HG02870 (cell line): ENCODE results near the gene ABCC6.
"Not testable (repeated sequence)": the region's sequence is repeated elsewhere in the genome, so short reads cannot be mapped to it uniquely, and the experiment has no call there.

Experiments
- ATAC-seq: cut with Tn5 transposase; IDR thresholded peaks from one replicate; pipeline ENCODE4 v1.9.1; 2021; ENCODE audit warnings: mild to moderate bottlenecking, moderate library complexity; ENCODE audit not compliant: unreplicated experiment

Gene ABCC6

GRCh38 chr16:16190966-16191365 is 32.3 kb downstream of the ABCC6 start:
- not testable (repeated sequence) for ATAC-seq

GRCh38 chr16:16190546-16190945 is 32.7 kb downstream of the ABCC6 start:
- ATAC-seq = no peak

GRCh38 chr16:16189842-16190241 is 33.5 kb downstream of the ABCC6 start:
- no peak for ATAC-seq

GRCh38 chr16:16188827-16189226 is 34.5 kb downstream of the ABCC6 start:
- ATAC-seq = no peak

- no peak for ATAC-seq
Measured at GRCh38 chr16:16186820-16187219, 36.5 kb downstream of the ABCC6 start.

- no peak for ATAC-seq
Measured at GRCh38 chr16:16185095-16185494, 38.2 kb downstream of the ABCC6 start.

GRCh38 chr16:16184594-16184993 is 38.7 kb downstream of the ABCC6 start:
- ATAC-seq = no peak

GRCh38 chr16:16183562-16183961 is 39.7 kb downstream of the ABCC6 start:
- ATAC-seq = no peak

GRCh38 chr16:16182918-16183317 is 40.4 kb downstream of the ABCC6 start:
- ATAC-seq = no peak

- ATAC-seq = not testable (repeated sequence)
Measured at GRCh38 chr16:16181748-16182147, 41.5 kb downstream of the ABCC6 start.

- no peak for ATAC-seq
Measured at GRCh38 chr16:16178455-16179162, 44.7 kb downstream of the ABCC6 start.

- no peak for ATAC-seq
Measured at GRCh38 chr16:16176328-16176727, 47.0 kb downstream of the ABCC6 start.

- ATAC-seq = no peak
Measured at GRCh38 chr16:16175296-16175695, 48.0 kb downstream of the ABCC6 start.

GRCh38 chr16:16172991-16173390 is 50.3 kb downstream of the ABCC6 start:
- no peak for ATAC-seq

GRCh38 chr16:16171332-16171919 is 51.9 kb downstream of the ABCC6 start:
- ATAC-seq = no peak

GRCh38 chr16:16169615-16170014 is 53.7 kb downstream of the ABCC6 start:
- ATAC-seq = no peak

GRCh38 chr16:16168431-16168830 is 54.9 kb downstream of the ABCC6 start:
- ATAC-seq = no peak

- ATAC-seq = no peak
Measured at GRCh38 chr16:16167927-16168326, 55.4 kb downstream of the ABCC6 start.

GRCh38 chr16:16166949-16167348 is 56.3 kb downstream of the ABCC6 start:
- no peak for ATAC-seq

GRCh38 chr16:16166085-16166484 is 57.2 kb downstream of the ABCC6 start:
- no peak for ATAC-seq

- no peak for ATAC-seq
Measured at GRCh38 chr16:16164243-16164642, 59.1 kb downstream of the ABCC6 start.

GRCh38 chr16:16163571-16163970 is 59.7 kb downstream of the ABCC6 start:
- no peak for ATAC-seq

- no peak for ATAC-seq
Measured at GRCh38 chr16:16163109-16163508, 60.2 kb downstream of the ABCC6 start.
